Neural crest cell (in vitro differentiated cells): ENCODE measurements around the gene SLC37A1. TPM values are rescaled to one million over a fixed set of nuclear protein-coding genes. Genes with fewer than 3 reads are reported as not detected.

Experiments
- DNase-seq: peaks from one replicate; pipeline ENCODE4 v3.0.0; 2021; ENCODE audit warnings: low read depth, mixed read lengths, low spot score
- H3K27ac Mint-ChIP-seq: one replicate; pipeline ENCODE4 v1.8.0; 2021; ENCODE audit warnings: mild to moderate bottlenecking, mixed read lengths; ENCODE audit not compliant: unreplicated experiment
- H3K27me3 Mint-ChIP-seq: 2 replicates; pipeline ENCODE4 v1.8.0; 2021; ENCODE audit warnings: low read depth, mild to moderate bottlenecking, mixed read lengths
- H3K36me3 Mint-ChIP-seq: 2 replicates; pipeline ENCODE4 v1.8.0; 2021; ENCODE audit warnings: low read depth, mild to moderate bottlenecking, mixed read lengths
- H3K4me1 Mint-ChIP-seq: 2 replicates; pipeline ENCODE4 v1.8.0; 2021; ENCODE audit warnings: mixed read lengths
- H3K4me3 Mint-ChIP-seq: one replicate; pipeline ENCODE4 v1.8.0; 2021; ENCODE audit warnings: mild to moderate bottlenecking, mixed read lengths
- H3K9me3 Mint-ChIP-seq: 2 replicates; pipeline ENCODE4 v1.8.0; 2021; ENCODE audit warnings: mixed read lengths
- CTCF ChIP-seq: fragments of 200-600 bp; sonication (generic); conservative IDR thresholded peaks from 2 replicates; pipeline ENCODE4 v1.5.0; 2021; ENCODE audit warnings: antibody characterized with exemption, mild to moderate bottlenecking
- total RNA-seq: library from RNA; stranded (reverse); gene quantifications from 2 replicates; pipeline ENCODE4 v1.2.1, GENCODE V29; 2021

Gene SLC37A1
- total RNA-seq, 1 donor from 2014 or later: 9.1 TPM

DNA sequence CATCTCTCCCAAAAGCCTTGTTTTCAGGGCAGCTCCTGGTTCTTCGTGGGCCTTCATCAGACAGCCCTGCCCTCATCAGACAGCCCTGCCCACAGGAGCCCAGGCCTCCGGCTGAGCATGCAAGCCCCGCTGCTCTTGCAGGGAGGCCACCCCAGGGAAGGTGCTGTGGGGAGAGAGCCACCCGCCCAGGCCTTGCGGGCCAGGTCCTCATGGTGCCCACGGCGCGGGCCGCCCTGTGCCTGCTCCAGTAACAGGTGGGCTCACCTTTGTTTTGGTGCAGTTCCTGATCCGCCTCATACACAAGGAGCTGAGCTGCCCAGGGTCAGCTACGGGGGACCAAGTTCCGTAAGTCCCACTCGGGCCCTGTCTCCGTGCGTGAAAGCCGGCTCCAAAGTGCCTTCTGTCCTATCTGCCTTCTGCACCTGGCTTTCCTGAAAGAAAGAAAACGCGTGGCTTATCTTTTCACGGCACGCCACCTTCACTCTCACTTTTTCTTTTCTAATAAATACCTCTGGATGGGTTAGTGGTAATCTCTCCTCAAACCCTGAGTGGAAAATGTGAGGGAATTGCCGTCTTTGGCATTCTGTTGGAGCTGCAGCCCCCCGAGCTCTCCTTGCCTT is 65.9 kb downstream of the SLC37A1 start:
- no peak for DNase-seq
- Mint-ChIP-seq H3K27me3 (no peaks in the 10 kb centered on the region), H3K36me3 (peaks cover 22% of the 10 kb centered on the region), H3K27ac (no peak overlapping the region), H3K4me1 (no peaks in the 10 kb centered on the region), H3K4me3 (no peak overlapping the region), H3K9me3 (peaks cover 11% of the 10 kb centered on the region)
- TF ChIP-seq CTCF: no peak

GRCh38 chr21:42580076-42580792 is 66.6 kb downstream of the SLC37A1 start:
- TF ChIP-seq CTCF: no peak
- Mint-ChIP-seq H3K4me1 (no peaks in the 10 kb centered on the region), H3K27me3 (no peaks in the 10 kb centered on the region), H3K36me3 (peaks cover 22% of the 10 kb centered on the region), H3K4me3 (no peak overlapping the region), H3K9me3 (peaks cover 11% of the 10 kb centered on the region), H3K27ac (no peak overlapping the region)
- DNase-seq: no peak

DNA sequence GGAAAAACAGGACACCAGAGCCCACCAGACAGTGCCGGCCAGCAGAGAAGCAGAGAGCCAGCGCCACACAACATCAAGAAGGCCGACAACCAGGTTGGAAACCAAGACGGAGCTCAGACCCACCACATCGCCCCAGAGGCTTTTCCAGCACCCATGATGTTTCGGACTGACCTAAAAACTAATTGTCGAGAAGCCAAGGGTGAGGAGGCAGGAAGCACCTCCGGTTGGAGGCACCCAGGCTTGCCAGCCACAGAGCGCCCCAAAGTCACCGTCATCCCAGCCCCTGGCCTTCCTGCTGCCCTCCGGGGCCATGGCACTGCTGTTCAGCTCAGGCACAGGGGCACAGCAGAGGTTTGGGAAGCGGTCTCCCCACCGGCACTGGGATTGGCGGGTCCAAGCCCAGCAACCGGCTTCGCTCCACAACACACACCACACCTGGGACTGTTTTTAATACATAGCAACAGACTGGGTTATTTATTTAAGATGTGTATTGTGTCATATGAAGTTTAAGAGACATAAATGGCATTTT is 67.2 kb downstream of the SLC37A1 start:
- Mint-ChIP-seq H3K36me3 (peaks cover 19% of the 10 kb centered on the region), H3K27me3 (no peaks in the 10 kb centered on the region), H3K9me3 (peaks cover 11% of the 10 kb centered on the region), H3K27ac (no peak overlapping the region), H3K4me3 (no peak overlapping the region), H3K4me1 (no peaks in the 10 kb centered on the region)
- no peak for TF ChIP-seq CTCF
- no peak for DNase-seq

GRCh38 chr21:42581336-42581992 is 67.8 kb downstream of the SLC37A1 start:
- H3K27ac Mint-ChIP-seq: peak overlapping the region; percentile 24
- H3K27me3 Mint-ChIP-seq: no peaks in the 10 kb centered on the region
- no peak for TF ChIP-seq CTCF
- no peak for DNase-seq
- no peak overlapping the region for H3K4me3 Mint-ChIP-seq
- peaks cover 16% of the 10 kb centered on the region for H3K36me3 Mint-ChIP-seq
- peaks cover 10% of the 10 kb centered on the region for H3K9me3 Mint-ChIP-seq
- no peaks in the 10 kb centered on the region for H3K4me1 Mint-ChIP-seq

GRCh38 chr21:42581993-42582786 is 68.5 kb downstream of the SLC37A1 start:
- Mint-ChIP-seq H3K4me3 (no peak overlapping the region), H3K9me3 (peaks cover 8% of the 10 kb centered on the region), H3K36me3 (peaks cover 10% of the 10 kb centered on the region), H3K27me3 (no peaks in the 10 kb centered on the region), H3K27ac (no peak overlapping the region), H3K4me1 (no peaks in the 10 kb centered on the region)
- no peak for TF ChIP-seq CTCF
- DNase-seq: no peak
